Measurements from ENCODE around the gene NKD1.
"Not testable (repeated sequence)": the region's sequence is repeated elsewhere in the genome, so short reads cannot be mapped to it uniquely, and the experiment has no call there.

NKD1 gene, protein sequence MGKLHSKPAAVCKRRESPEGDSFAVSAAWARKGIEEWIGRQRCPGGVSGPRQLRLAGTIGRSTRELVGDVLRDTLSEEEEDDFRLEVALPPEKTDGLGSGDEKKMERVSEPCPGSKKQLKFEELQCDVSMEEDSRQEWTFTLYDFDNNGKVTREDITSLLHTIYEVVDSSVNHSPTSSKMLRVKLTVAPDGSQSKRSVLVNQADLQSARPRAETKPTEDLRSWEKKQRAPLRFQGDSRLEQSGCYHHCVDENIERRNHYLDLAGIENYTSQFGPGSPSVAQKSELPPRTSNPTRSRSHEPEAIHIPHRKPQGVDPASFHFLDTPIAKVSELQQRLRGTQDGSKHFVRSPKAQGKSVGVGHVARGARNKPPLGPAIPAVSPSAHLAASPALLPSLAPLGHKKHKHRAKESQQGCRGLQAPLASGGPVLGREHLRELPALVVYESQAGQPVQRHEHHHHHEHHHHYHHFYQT

DNA sequence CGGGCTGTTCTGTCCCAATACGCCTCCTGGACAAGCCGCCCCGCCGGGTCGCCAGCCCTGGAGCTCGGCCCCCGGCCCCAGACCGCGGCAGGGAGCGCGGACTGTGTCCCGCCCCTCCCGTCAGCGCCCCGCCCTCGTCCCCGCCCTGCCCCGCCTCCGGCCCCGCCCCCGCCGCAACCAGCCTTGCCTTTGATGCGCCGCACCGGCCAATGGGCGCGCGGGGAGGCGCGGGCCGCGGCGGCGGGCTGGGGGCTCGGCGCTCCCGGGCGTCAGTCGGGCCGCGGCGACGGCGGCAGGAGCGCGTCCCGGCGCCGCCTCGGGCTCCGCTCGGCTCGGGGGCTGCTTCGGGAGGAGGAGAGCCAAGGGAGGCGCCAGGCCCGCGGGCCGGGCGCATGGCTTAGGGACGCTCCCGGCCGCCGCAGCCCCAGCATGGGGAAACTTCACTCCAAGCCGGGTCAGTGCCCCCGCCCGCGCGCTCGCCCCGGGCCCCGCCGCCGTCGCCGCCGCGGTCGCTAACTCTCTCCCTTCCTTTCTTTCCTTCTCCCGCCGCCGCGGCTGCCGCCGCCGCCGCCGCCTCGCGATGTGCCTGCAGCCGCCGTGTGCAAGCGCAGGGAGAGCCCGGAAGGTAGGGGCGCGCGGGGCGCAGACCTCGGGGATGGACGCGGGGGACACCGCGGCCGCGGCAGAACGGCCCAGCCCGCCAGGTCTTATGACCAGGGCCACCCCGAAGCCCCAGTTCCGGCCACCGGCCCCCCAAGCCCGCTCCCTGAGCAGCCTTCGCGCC lies at the start of gene NKD1:
TSS of gene NKD1 (plus strand) at position 272 of the 784 bp plus-strand sequence. CDS start at position 430, 158 bp downstream.
- DNase-seq = peak; percentile 76 to 77

DNA sequence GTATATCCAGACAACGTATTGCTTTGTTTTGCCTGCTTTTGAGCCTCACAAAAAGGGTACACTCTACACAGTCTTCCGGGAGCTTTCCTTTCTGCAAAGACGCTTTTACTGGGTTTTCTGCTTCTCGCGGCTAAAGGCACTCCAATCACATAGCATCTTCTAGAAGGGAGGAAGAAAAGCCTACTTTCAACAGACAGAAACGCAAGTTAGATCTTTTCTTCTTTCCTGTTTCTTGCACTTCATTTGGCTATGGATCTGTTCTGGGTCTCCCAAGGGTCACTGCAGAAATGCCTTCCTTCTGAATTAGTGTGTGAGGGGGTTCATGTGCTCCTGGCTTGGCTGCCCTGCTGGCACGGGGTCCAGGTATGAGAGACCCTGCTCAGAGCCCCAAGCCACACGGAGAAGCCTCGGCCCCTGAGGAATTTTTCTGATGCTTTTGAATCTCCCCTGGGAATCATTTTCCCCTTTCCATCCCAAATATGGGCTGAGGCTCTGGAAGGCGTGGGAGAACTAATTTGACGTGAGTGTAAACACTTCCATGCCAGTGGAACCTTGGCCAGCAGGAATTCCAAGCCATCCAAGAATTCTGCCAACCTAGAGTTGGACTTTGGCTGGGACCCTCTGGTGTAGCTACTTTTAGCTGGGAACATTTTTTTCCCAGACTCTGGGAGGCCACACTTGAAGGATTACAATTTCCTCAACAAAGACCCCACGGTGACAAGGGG lies 49.6 kb upstream of the NKD1 start:
- DNase-seq = no peak

DNA sequence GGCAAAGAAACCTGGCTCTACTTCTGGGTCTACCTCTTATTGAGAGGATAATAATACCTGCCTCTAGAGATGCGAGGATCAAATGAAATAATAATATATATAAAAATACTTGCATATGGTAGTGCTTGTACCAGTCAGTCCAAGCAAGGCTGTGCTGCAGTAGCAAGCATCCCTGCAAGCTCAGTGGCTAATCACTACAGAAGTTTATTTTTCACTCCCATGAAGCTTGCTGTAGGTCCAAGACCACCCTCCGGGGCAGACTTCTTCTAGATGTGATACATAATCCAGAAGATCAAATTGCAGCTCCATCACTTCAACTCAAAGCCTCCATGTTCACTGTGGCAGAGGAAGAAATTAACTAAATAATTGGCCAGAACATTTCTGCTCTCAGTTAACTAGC lies 48.9 kb upstream of the NKD1 start:
- no peak for DNase-seq

DNA sequence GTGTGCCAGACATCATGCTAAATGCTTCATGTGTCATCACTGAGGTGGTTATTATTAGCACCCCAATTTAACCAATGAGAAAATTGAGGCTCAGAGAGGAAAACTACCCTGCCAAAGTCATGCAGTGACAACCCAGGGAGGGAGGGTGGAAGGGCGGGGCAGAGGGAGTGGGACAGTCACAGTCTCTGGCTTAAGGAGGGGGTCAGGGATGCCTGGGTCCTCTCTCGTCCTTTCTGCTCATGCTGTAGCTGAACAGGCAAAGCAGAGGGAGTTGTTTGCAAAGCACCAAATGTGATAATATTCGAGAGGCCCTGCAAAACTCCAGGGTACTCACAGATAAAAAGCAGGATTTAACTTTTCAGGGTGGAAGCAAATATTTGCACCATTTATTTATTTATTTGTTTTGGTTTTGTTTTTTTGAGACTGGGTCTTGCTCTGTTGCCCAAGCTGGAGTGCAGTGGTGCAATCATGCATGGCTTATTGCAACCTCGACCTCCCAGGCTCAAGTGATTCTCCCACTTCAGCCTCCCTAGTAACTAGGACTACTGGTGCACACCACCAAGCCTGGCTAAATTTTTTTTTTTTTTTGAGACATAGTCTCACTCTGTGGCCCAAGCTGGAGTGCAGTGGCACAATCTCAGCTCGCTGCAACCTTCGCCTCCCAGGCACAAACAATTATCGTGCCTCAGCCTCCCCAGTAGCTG lies 47.9 kb upstream of the NKD1 start:
- DNase-seq = no peak

DNA sequence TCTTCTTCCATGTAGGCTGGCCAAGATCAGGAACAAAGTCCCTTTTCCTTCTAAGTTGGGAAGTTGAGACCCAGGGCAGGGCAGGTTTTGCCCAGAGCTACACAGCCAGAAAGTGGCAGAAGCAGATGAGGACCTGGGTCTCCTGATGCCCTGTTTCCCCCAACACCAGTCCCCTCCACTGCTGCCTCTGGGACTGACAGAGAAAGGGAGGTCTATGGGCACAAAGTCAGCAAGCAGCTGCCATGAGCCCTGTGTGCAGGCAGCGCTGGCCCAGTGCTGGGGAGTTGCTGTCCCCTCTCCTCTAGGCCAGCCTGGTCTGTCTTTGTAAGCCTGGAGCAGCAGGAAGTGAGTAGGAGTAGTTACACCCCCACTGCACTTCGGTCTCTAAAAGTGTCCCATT lies 46.9 kb upstream of the NKD1 start:
- no peak for DNase-seq

DNA sequence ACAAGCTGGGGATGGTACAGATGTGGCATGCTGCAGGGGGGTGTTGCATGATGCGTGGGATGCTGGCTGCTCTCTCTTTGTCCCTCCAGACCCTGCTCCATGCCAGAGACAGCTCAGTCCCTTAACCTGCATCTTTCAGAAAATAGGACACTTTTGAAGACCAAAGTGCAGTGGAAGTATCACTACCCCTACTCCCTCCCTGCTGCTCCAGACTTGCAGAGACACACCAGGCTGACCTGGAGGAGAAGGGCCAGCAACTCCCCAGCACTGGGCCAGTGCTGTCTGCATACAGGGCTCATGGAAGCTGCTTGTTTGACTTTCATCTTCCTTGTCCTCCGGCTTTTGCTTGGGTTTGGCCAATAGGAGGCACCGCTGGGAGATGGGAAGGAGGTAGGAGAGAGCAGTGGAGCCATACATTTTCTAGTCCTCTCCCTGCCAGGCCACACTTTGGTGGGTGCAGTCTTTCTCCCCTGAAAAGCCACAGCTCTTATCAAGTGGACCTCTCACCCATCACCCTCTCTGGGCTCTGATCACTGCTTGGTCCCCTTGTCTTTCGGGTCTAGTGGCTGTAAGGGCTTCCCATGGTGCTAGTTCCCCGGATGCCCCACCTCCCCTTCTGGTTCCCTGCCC lies 46.1 kb upstream of the NKD1 start:
- no peak for DNase-seq

DNA sequence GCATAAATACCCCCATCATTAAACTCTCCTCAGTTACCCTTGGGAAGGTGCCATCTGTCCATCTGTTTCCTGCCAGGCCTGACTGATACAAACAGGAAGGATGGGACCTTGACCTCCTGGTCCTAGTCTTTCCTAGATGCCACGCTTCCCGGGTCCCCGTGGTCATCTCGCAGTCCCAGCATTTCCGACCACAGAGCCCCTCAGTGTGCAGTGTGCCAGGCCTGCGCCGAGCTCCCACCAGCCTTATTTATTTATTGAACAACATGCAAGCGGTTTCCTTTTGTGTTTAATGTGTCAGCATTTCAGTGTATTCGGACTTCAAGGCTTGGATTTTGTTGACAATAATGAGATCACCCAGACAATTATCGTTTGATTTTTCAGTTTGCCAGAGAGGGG lies 45.6 kb upstream of the NKD1 start:
- no peak for DNase-seq

DNA sequence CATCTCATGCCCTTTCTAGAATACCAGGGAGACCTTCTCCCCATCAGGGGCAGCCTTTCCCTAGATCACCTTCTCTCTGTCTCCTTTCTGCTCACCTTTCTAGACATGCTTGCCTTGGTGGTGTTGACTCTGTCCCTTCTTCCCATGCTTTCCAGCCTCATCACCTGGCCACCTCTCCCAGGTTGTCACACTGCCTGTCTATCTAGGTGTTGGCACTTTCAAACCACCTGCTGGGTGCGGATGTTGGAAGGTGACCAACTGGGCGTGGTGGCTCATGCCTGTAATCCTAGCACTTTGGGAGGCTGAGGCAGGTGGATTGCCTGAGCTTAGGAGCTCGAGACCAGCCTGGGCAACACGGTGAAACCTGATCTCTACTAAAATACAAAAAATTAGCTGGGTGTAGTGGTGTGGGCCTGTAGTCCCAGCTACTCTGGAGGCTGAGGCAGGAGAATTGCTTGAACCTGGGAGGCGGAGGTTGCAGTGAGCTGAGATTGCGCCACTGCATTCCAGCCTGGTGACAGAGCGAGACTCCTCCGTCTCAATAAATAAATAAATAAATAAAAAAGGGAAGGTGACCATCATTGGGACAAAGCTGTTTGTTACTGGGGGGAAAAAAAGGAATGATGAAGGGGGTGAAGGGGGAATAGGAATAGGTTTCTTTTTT lies 44.2 kb upstream of the NKD1 start:
- not testable (repeated sequence) for DNase-seq

DNA sequence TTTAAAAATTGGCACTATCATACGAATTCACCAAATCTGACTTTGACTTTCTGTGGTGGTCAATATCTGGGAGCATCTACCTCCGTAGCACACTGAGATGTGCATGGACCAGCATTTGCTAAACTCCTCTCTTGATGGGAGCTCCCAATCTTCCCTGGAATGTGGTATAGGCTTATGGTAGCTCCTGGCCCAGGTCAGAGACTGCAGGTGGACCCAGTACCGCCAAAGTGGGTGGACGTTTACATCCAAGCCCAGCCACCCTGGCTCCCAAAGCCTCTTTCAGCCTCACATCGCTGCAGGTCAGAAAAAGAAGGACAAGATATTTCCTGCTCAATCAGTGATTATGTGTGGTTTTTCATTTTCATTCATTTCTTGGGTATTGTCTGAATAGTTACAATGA lies 43.1 kb upstream of the NKD1 start:
- DNase-seq = no peak

DNA sequence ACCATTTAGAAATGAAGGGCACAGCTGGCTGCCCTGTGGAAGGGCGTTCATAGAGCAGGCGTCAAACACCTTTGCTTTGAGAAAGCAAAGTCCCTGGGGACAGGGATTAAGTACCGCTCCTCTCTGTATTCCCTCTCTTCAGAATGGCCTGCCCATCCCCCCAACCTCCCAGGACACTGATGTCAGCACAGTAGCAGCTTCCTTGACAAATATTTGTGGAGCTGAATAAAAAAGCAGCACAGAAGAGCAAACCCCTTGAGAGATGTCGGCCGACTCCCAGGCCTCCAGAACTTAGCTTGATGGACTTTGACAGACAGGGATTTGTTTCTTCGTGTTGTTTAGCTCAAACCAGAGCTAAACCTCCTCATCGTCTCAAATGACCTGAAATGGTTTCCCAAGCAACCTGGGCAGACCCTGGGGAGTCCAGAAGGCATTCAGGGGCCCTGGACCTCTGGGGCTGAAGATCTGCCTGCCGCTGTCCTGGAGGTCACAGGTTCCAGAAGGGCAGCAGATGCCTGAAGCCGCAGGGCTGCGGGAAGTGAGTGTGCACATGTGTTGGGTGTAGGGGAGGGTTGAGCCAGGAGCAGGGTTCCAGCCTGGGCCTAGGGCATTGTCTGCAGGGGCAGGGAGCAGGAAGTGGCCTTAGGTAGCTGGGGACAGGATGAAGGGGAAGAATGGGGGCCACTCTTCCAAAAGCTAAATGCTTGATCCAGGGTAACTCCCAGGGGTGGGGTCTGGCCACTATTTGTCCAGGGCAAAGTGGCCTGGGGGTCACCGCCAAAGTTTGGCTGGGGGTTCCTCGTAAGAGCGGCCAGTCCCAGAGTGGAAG lies 42.3 kb upstream of the NKD1 start:
- DNase-seq = no peak

DNA sequence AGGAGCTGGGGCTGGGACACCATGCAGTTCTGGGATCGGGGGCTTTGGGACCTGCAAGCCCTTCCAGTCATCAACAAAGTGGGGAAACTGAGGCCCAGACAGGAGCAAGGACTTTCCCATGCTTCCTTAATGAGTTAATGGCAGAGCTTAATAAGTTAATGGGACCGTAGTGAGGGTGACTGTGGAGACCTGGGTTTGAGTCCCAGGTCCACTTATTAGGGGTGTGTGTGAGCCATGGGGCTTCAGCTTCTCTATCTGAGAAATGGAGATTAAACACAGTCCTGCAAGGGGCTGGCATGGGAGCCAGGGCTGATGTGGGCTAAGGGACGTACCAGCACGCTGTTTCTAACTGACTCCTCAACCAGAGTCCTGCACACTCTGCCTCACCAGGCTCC lies 41.7 kb upstream of the NKD1 start:
- DNase-seq = no peak

DNA sequence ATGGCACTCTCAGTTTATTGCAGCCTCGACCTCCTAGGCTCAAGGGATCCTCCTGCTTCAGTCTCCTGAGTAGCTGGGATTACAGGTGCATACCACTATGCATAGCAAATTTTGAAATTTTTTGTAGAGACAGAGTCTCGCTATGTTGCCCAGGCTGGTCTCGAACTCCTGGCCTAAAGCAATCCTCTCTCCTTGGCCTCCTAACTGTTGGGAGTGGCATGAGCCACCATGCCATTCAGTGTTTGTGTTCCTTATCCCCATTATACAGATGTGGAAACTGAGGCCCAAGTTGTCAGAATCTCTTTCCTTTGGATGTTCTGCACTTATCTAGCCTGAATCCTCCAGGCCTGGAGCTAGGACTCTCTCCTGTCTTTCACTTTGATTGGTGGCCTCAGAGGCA lies 40.8 kb upstream of the NKD1 start:
- DNase-seq = no peak

DNA sequence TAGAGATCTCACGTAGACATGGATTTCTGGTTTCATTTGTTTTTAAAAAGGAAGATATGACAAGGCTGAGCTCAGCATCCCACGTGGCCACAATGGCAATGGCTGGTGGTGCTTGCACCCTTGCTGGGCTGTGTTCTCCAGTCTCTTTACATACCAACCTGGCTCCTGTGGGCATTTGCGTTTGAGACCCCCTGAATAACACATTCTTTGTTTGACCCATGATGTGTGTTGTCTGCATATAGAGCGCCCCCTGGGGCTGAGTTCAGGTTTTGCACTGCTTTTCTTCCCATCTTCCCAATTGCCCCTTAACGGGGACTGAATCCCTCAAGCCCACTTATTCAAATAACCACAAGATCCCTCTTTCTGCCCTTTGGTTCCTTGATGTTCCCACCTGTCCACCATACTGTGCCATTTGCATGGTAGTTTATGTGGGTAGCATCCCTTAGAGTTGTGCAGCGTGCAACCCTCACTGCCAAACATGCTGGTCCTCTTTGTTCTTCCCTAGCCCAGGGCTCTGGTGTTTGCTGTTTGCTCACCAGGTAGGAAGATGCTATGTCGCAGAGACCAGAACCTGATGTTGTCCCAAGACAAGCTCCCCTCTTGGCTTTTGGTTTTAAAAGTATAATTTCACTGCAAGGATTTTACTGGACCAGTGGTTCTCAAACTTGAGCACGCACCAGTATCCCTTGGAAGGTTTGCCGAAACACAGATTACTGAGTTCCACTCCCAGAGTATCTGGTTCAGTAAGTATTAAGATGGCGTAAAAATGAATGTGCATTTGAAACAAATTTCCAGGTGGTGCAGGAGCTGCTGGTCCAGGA lies 38.5 kb upstream of the NKD1 start:
- peak in 1 of 2 donors; percentile 33 for DNase-seq

DNA sequence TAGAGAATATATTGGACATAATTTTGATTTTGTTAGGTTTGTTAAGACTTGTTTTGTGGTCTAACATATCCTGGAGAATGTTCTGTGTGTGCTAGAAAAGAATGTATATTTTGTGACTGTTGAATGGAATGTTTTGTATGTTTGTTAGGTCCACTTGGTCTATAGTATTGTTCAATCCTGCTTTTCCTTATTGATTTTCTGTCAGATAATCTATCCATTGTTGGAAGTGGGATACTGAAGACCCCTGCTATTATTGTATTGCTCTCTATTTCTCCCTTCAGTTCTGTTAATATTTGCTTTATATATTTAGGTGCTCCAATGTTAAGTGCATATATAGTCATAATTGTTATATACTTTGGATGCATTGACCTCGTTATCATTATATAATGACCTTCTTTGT lies 33.0 kb upstream of the NKD1 start:
- no peak for DNase-seq

DNA sequence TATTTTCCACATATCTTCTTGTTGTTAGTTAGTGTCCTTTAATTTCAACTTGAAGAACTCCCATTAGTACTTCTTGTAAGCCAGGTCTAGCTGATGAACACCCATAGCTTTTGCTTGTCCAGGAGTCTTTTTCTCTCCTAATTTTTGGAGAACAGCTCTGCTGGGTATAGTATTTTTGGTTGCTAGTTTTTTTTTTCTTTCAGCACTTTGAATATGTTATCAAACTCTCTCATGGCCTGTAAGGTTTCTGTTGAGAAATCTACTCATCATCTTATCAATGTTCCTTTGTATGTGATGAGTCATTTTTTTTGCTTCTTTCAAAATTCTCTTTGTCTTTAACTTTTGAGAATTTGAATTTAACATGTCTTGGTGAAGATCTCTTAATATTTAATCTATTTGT lies 31.8 kb upstream of the NKD1 start:
- DNase-seq = no peak

DNA sequence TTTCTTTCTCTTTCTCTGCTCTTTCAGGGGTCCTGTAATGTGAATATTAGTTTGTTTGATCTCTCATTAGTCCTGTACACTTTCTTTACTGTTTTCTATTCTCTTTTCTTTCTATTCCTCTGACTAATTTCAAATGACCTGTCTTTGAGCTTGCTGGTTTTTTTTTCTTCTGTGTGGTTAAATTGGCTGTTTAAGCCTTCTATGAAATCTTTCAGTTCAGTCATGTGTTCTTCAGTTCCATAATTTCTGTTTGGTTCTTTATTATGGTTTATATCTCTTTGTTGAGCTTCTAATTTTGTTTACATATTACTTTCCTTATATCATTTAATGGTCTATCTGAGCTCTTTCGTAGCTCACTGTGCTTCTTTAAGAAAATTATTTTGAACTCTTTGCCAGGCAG lies 31.3 kb upstream of the NKD1 start:
- DNase-seq = no peak

DNA sequence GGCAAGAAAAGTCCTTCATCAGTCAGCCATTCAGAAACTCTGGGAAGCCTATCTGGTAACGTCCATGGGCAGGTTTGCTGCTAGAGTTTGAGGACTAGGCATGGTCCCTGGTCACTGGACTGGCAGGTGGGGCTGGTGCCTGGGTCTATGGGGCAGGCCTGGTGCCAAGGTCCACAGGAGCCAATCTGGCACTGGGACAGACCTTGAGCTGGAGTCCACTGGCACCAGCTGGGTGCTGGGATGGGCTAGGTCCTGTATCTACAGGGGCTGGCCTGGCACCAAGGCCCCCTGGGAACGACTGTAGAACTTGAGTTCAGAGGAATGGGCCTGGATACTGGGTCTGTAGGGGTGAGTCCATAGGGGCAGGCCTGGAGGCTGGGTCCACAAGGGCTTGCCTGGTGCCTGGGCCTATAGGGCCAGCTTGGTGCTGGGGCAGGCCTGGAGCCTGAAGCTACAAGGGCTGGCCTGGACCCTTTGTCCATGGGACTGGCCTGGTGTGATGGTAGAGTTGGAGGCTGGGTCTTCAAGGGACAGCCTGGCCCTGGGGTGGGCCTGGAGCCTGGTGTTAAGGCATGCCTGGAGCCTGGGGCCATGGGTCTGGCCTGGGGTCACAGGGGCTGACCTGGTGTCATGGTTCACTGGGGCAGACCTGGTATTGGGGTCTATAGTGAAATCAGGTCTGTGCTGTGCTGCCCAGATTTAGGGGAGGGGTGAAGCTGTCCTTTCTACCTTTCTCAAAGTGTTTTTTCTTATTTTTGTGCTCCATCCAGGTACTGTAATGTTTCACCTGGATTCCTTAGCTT lies 30.5 kb upstream of the NKD1 start:
- DNase-seq = no peak

DNA sequence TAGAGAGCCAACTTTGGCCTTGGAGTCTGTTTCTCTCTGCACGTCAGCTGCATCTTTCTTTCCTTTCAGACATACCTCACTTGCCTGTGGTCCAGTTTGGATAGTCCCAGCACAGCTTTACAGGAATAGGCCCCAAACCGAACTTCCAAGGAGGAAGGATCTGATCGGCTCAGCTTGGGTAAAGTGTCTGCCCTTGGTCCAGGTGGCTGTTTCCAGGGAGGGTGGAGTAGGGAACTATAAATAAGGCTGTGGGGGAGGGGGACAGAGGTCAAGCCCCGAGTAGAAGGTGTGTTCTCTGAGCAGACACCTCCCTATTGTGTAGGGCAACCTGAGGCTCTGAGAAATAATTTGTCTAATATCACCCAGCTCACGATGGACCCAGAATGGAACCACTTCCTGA lies 29.2 kb upstream of the NKD1 start:
- no peak for DNase-seq

DNA sequence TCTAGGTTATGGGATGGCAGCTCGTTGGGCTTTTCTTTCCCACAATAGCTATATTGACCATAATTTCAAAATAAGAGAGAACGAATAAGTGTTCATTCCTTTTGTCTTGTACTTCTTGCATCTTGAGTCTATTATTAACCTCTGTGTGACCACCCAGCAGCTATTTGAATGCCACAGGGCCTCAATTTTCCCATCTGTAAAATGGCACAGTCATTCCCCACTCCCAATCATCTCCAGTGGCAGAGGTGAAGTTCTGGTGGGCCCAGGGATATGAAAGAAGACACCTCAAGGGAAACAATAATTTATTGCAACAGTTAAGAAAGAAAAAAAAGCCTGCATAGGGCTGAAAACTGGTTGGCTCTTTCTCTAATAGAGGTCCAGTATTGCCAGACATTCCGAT lies 28.6 kb upstream of the NKD1 start:
- DNase-seq = no peak

Measured in CD4-positive, alpha-beta T cell treated with Interleukin-1 beta for 1 hour (primary cell).